Endometrial microvascular endothelial cells (primary cell): Measurements from ENCODE around the gene ALG1. TPM values are rescaled to one million over a fixed set of nuclear protein-coding genes. Genes with fewer than 3 reads are reported as not detected.
"Not testable (repeated sequence)": the region's sequence is repeated elsewhere in the genome, so short reads cannot be mapped to it uniquely, and the experiment has no call there.

ENCODE experiments used
- in situ Hi-C: cut with HindIII; loops from 2 replicates; pipeline ENCODE4 v1.10.0; 2017; ENCODE audit warnings: low sequenced_read_pairs, low pct_unique_long_range_greater_than_20kb; ENCODE audit errors: inconsistent ontology term
- total RNA-seq: library from RNA; depleted of rRNA; stranded (reverse); fragments of >200 nt; gene quantifications from one replicate; pipeline ENCODE4 v1.2.3, GENCODE V29; 2015; ENCODE audit errors: inconsistent ontology term

Gene ALG1
- total RNA-seq, 1 donor from 2014 or later, result 46.5 TPM

- in situ Hi-C loops, result not testable (repeated sequence)
These were observed 63.3 kb downstream of the ALG1 start for GRCh38 chr16:5134739-5135452.

Other genes with a start within 250 kb of the ALG1 start
- 58.4 TPM for gene GLYR1, start 224.6 kb upstream of the ALG1 start, total RNA-seq
- 28.2 TPM for gene UBN1, start 224.4 kb upstream of the ALG1 start, total RNA-seq
- not detected for gene PPL, start 134.7 kb upstream of the ALG1 start, total RNA-seq
- not detected for gene SEC14L5, start 113.5 kb upstream of the ALG1 start, total RNA-seq
- 40.3 TPM for gene NAGPA, start 37.9 kb upstream of the ALG1 start, total RNA-seq
- not detected for gene C16orf89, start 5.9 kb upstream of the ALG1 start, total RNA-seq
- 32.8 TPM for gene EEF2KMT, start 26.0 kb downstream of the ALG1 start, total RNA-seq